Upper lobe of right lung (tissue), 1 donor: ENCODE results near the gene PARP8. TPM values are rescaled to one million over a fixed set of nuclear protein-coding genes. Genes with fewer than 3 reads are reported as not detected.

ENCODE experiments used
- ATAC-seq: fragments of 200-7000 bp; cut with Tn5 transposase; one replicate; pipeline ENCODE4 v1.9.1; 2020; ENCODE audit warnings: mild to moderate bottlenecking, moderate library complexity
- DNase-seq: peaks from one replicate; pipeline ENCODE4 v3.0.0-alpha.2; 2020
- H3K27ac ChIP-seq: fragments of 200-600 bp; one replicate; pipeline ENCODE4 v1.8.0; 2022
- H3K27me3 ChIP-seq: fragments of 200-600 bp; one replicate; pipeline ENCODE4 v1.8.0; 2022; ENCODE audit warnings: mild to moderate bottlenecking
- H3K36me3 ChIP-seq: fragments of 200-600 bp; one replicate; pipeline ENCODE4 v1.8.0; 2022
- H3K4me1 ChIP-seq: fragments of 200-600 bp; one replicate; pipeline ENCODE4 v1.8.0; 2022
- H3K4me3 ChIP-seq: fragments of 200-600 bp; one replicate; pipeline ENCODE4 v1.8.0; 2022; ENCODE audit warnings: mild to moderate bottlenecking
- H3K9me3 ChIP-seq: fragments of 200-600 bp; one replicate; pipeline ENCODE4 v1.8.0; 2022
- CTCF ChIP-seq: fragments of 200-600 bp; IDR thresholded peaks from one replicate; pipeline ENCODE4 v1.8.0; 2022; ENCODE audit warnings: antibody characterized with exemption
- intact Hi-C: fragments of 100-400 bp; cut with DNase I; formaldehyde crosslinking; loops from one replicate; pipeline ENCODE4 v1.11.0; 2022
- total RNA-seq: library from RNA; stranded (reverse); fragmentation: NEBNext Ultra II Directional; extraction: Animal tissue kit (Norgen Biotek cat#: 25700); gene quantifications from one replicate; pipeline ENCODE4 v1.2.1, GENCODE V29; 2021
- donor health status: DM: no; HTN: yes; CAD: no; lungs with severe emphysema.

PARP8 gene
- total RNA-seq, 1 donor from 2014 or later: 52.3 TPM

GRCh38 chr5:50827516-50828247 lies 161.2 kb downstream of the PARP8 start:
- TF ChIP-seq CTCF: no peak

GRCh38 chr5:50829023-50829422 lies 162.6 kb downstream of the PARP8 start:
- Histone ChIP-seq H3K27me3 (no peaks in the 10 kb centered on the region), H3K36me3 (peaks cover 50% of the 10 kb centered on the region)

More at GRCh38 chr5:50827516-50828247, 161.2 kb downstream of the PARP8 start:
- Histone ChIP-seq H3K4me1 (no peaks in the 10 kb centered on the region), H3K27me3 (no peaks in the 10 kb centered on the region), H3K9me3 (no peaks in the 10 kb centered on the region), H3K27ac (no peak overlapping the region), H3K36me3 (peaks cover 44% of the 10 kb centered on the region), H3K4me3 (no peak overlapping the region)
- DNase-seq (no peak), ATAC-seq (no peak)
- intact Hi-C loops: no loop called here

GRCh38 chr5:50832657-50833284 lies 166.3 kb downstream of the PARP8 start:
- no peaks in the 10 kb centered on the region for H3K27me3 ChIP-seq
- H3K9me3 ChIP-seq: no peaks in the 10 kb centered on the region
- H3K27ac ChIP-seq: no peak overlapping the region
- H3K4me3 ChIP-seq: no peak overlapping the region
- TF ChIP-seq CTCF: no peak
- DNase-seq (no peak), ATAC-seq (no peak)
- H3K36me3 ChIP-seq: peaks cover 54% of the 10 kb centered on the region
- intact Hi-C loops: no loop called here
- H3K4me1 ChIP-seq: no peaks in the 10 kb centered on the region

More at GRCh38 chr5:50829023-50829422, 162.6 kb downstream of the PARP8 start:
- Histone ChIP-seq H3K4me1 (no peaks in the 10 kb centered on the region), H3K4me3 (no peak overlapping the region), H3K27ac (no peak overlapping the region), H3K9me3 (no peaks in the 10 kb centered on the region)
- no peak for DNase-seq
- no peak for ATAC-seq
- intact Hi-C loops: no loop called here
- no peak for TF ChIP-seq CTCF

GRCh38 chr5:50836356-50836755 lies 169.9 kb downstream of the PARP8 start:
- no peak for TF ChIP-seq CTCF
- H3K9me3 ChIP-seq: no peaks in the 10 kb centered on the region
- ATAC-seq (no peak), DNase-seq (no peak)
- intact Hi-C loops: no loop called here
- no peak overlapping the region for H3K27ac ChIP-seq
- no peaks in the 10 kb centered on the region for H3K4me1 ChIP-seq
- no peak overlapping the region for H3K4me3 ChIP-seq
- peaks cover 33% of the 10 kb centered on the region for H3K36me3 ChIP-seq
- no peaks in the 10 kb centered on the region for H3K27me3 ChIP-seq

- H3K4me3 ChIP-seq: no peak overlapping the region
- ATAC-seq: no peak
- no peaks in the 10 kb centered on the region for H3K27me3 ChIP-seq
- intact Hi-C loops: no loop called here
- no peaks in the 10 kb centered on the region for H3K9me3 ChIP-seq
- no peaks in the 10 kb centered on the region for H3K4me1 ChIP-seq
- H3K36me3 ChIP-seq: peaks cover 33% of the 10 kb centered on the region
- no peak for DNase-seq
- H3K27ac ChIP-seq: no peak overlapping the region
- TF ChIP-seq CTCF: no peak
Measured at GRCh38 chr5:50839472-50839871, 173.0 kb downstream of the PARP8 start.
